Sigmoid colon (tissue), 7 donors: Measurements from ENCODE around the gene PLA1A. TPM values are rescaled to one million over a fixed set of nuclear protein-coding genes. Genes with fewer than 3 reads are reported as not detected.

Experiments used
- DNase-seq: peaks from one replicate; pipeline ENCODE4 v3.0.0-alpha.2; 2019
- H3K27ac ChIP-seq, 4 donors: fragments of 200-600 bp; sonication (generic); one replicate each; pipeline ENCODE4 v1.5.1; 2016 to 2019; ENCODE audit warnings: mild to moderate bottlenecking in 1 of 4
- H3K27me3 ChIP-seq, 3 donors: fragments of 200-600 bp; sonication (generic); one replicate each; pipeline ENCODE4 v1.5.1; 2019; ENCODE audit warnings: mild to moderate bottlenecking in 1 of 3
- H3K36me3 ChIP-seq, 4 donors: fragments of 200-600 bp; sonication (generic); one replicate each; pipeline ENCODE4 v1.5.1; 2016 to 2019
- H3K4me1 ChIP-seq, 4 donors: fragments of 200-600 bp; sonication (generic); one replicate each; pipeline ENCODE4 v1.5.1; 2017 to 2019
- H3K4me3 ChIP-seq, 4 donors: fragments of 200-600 bp; sonication (generic); one replicate each; pipeline ENCODE4 v1.5.1; 2017 to 2019; ENCODE audit warnings: mild to moderate bottlenecking in 2 of 4, moderate library complexity in 1 of 4
- H3K9me3 ChIP-seq, 4 donors: fragments of 200-600 bp in 3 of 4; sonication (generic) in 3 of 4; one replicate each; pipeline versions ENCODE4 v1.5.1 to v1.6.1; 2013 to 2019
- CTCF ChIP-seq, 4 experiments: fragments of 450-650 bp in 3 of 4; fragments of 200-600 bp in 1 of 4; IDR thresholded peaks; one replicate each; pipeline ENCODE4 v1.5.1; 2016 to 2019; ENCODE audit warnings: antibody characterized with exemption in 4 of 4, mild to moderate bottlenecking in 3 of 4, moderate library complexity in 2 of 4
- EP300 ChIP-seq, 4 donors: sonication (generic); formaldehyde crosslinking; IDR thresholded peaks; one replicate each; pipeline ENCODE4 v1.6.1; 2017; ENCODE audit warnings: antibody characterized with exemption in 4 of 4
- POLR2A ChIP-seq, 2 donors: fragments of 450-650 bp; IDR thresholded peaks; one replicate each; pipeline ENCODE4 v1.6.1; 2016; ENCODE audit warnings: antibody characterized with exemption in 2 of 2, mild to moderate bottlenecking in 2 of 2, moderate library complexity in 2 of 2
- POLR2AphosphoS5 ChIP-seq, 4 donors: sonication (generic); formaldehyde crosslinking; IDR thresholded peaks; one replicate each; pipeline ENCODE4 v1.6.1; 2017; ENCODE audit warnings: antibody characterized with exemption in 4 of 4
- WGBS, 2 donors: extraction: QIAGEN DNeasy Blood & Tissue Kit; methylation state at CpG; one replicate each; pipeline ENCODE4 v1.1.7; 2013; 5-methylcytosine and 5-hydroxymethylcytosine counted together
- intact Hi-C: fragments of 100-400 bp; cut with DNase I; formaldehyde crosslinking; loops from one replicate; pipeline ENCODE4 v1.15.1; 2023
- polyA plus RNA-seq, 3 donors: library from polyadenylated mRNA; stranded (reverse); fragments of 200-250 nt; gene quantifications; one replicate each; pipeline ENCODE4 v1.2.3, GENCODE V29; 2013
- total RNA-seq, 4 donors: library from RNA; depleted of rRNA; stranded (reverse); fragments of >200 nt; gene quantifications; one replicate each; pipeline ENCODE4 v1.1.0, GENCODE V29; 2016
- donor health status: healthy with polysubstance abuse.
- donor health status: Bipolar disorder and iron deficiency.
- donor health status: healthy.

PLA1A gene
- total and polyA plus RNA-seq, 7 donors: 0.69 to 4.6 (median 2.1) TPM; not detected in 1

GRCh38 chr3:119553823-119554415 lies 43.8 kb upstream of the PLA1A start:
- 63 to 68% methylated on average over 5 of the region's 5 CpGs for WGBS, 2 donors
- Histone ChIP-seq H3K27me3 (no peaks in the 10 kb centered on the region), H3K36me3 (no peaks in the 10 kb centered on the region), H3K4me3 (no peak overlapping the region), H3K9me3 (no peaks in the 10 kb centered on the region), H3K4me1 (no peaks in the 10 kb centered on the region), H3K27ac (no peak overlapping the region)
- no peak for DNase-seq
- intact Hi-C loops: no loop called here
- TF ChIP-seq POLR2A (IDR thresholded peaks at IDR 0.05) (no peak), POLR2AphosphoS5 (IDR thresholded peaks at IDR 0.05) (no peak), CTCF (IDR thresholded peaks at IDR 0.05) (no peak), EP300 (IDR thresholded peaks at IDR 0.05) (no peak)

- no peaks in the 10 kb centered on the region for H3K9me3 ChIP-seq
- intact Hi-C loops: no loop called here
- no peak overlapping the region for H3K27ac ChIP-seq
- DNase-seq: no peak
- WGBS, 2 donors: 56 to 58% methylated on average over 4 of the region's 4 CpGs
- no peak for TF ChIP-seq POLR2AphosphoS5 (IDR thresholded peaks at IDR 0.05)
- no peak for TF ChIP-seq CTCF (IDR thresholded peaks at IDR 0.05)
- no peak for TF ChIP-seq EP300 (IDR thresholded peaks at IDR 0.05)
- no peak for TF ChIP-seq POLR2A (IDR thresholded peaks at IDR 0.05)
- H3K27me3 ChIP-seq: no peaks in the 10 kb centered on the region
- H3K4me3 ChIP-seq: no peak overlapping the region
- no peaks in the 10 kb centered on the region for H3K36me3 ChIP-seq
- H3K4me1 ChIP-seq: no peaks in the 10 kb centered on the region
Observed at GRCh38 chr3:119555309-119555735, 42.4 kb upstream of the PLA1A start.

- Histone ChIP-seq H3K27ac (no peak overlapping the region), H3K36me3 (no peaks in the 10 kb centered on the region), H3K9me3 (no peaks in the 10 kb centered on the region), H3K27me3 (no peaks in the 10 kb centered on the region), H3K4me1 (no peaks in the 10 kb centered on the region), H3K4me3 (no peak overlapping the region)
- intact Hi-C loops: no loop called here
- TF ChIP-seq POLR2A (IDR thresholded peaks at IDR 0.05): no peak
- TF ChIP-seq EP300 (IDR thresholded peaks at IDR 0.05): no peak
- TF ChIP-seq CTCF (IDR thresholded peaks at IDR 0.05): no peak
- no peak for TF ChIP-seq POLR2AphosphoS5 (IDR thresholded peaks at IDR 0.05)
- DNase-seq: no peak
- 80 to 92% methylated on average over 1 of the region's 1 CpG for WGBS, 2 donors
Observed at GRCh38 chr3:119555929-119556328, 41.8 kb upstream of the PLA1A start.

- DNase-seq: no peak
- TF ChIP-seq EP300 (IDR thresholded peaks at IDR 0.05): no peak
- TF ChIP-seq POLR2A (IDR thresholded peaks at IDR 0.05): no peak
- no peak for TF ChIP-seq CTCF (IDR thresholded peaks at IDR 0.05)
- no peak for TF ChIP-seq POLR2AphosphoS5 (IDR thresholded peaks at IDR 0.05)
- Histone ChIP-seq H3K36me3 (no peaks in the 10 kb centered on the region), H3K4me3 (no peak overlapping the region), H3K4me1 (no peaks in the 10 kb centered on the region), H3K9me3 (no peaks in the 10 kb centered on the region), H3K27ac (no peak overlapping the region), H3K27me3 (no peaks in the 10 kb centered on the region)
- 87 to 89% methylated on average over 7 of the region's 7 CpGs for WGBS, 2 donors
- intact Hi-C loops: no loop called here
Observed at GRCh38 chr3:119557192-119557876, 40.4 kb upstream of the PLA1A start.
